ENCODE results near the gene ANKRD65. TPM values are rescaled to one million over a fixed set of nuclear protein-coding genes. Genes with fewer than 3 reads are reported as not detected.
A peak's percentile ranks its signal among the peaks of the same experiment; 100 is the strongest.
"Not testable (repeated sequence)": the region's sequence is repeated elsewhere in the genome, so short reads cannot be mapped to it uniquely, and the experiment has no call there.

The ANKRD65 gene
- total RNA-seq, 2 donors from 2014 or later = not detected

- Mint-ChIP-seq H3K9me3 (no peaks in the 10 kb centered on the region), H3K27ac (no peak overlapping the region), H3K27me3 (no peaks in the 10 kb centered on the region), H3K4me1 (no peaks in the 10 kb centered on the region), H3K36me3 (ENCODE audit: low read depth) (peaks cover 78% of the 10 kb centered on the region), H3K4me3 (no peak overlapping the region)
- ATAC-seq (replicated peaks) = no peak
These were observed 33.0 kb downstream of the ANKRD65 start for GRCh38 chr1:1388078-1388472.

- Mint-ChIP-seq H3K4me3 (no peak overlapping the region), H3K27me3 (no peaks in the 10 kb centered on the region), H3K9me3 (no peaks in the 10 kb centered on the region), H3K36me3 (ENCODE audit: low read depth) (peaks cover 71% of the 10 kb centered on the region), H3K4me1 (no peaks in the 10 kb centered on the region), H3K27ac (no peak overlapping the region)
- ATAC-seq (replicated peaks) = no peak
These were observed 33.7 kb downstream of the ANKRD65 start for GRCh38 chr1:1387098-1388077.

DNA sequence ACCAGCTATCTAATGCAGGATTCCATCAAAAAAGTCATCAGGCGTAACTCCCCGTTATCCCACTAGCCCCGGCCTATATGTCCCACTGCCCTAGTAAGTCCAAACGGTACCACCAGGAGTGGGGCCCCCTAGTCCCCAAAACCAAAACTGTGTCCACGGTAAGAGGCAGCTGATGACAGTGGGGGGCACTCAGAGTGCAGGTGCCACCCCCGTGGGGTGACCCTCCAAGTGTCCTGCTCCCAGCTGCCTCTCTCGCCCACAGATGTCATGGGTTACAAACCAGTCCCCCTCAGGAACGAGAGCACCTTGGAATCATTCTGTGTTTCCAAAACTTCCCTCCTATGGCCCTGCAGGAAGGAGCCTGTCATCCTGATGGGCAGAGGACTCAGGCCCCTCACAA, 35.1 kb downstream of the ANKRD65 start:
- H3K27me3 Mint-ChIP-seq = no peaks in the 10 kb centered on the region
- peaks cover 56% of the 10 kb centered on the region for H3K36me3 Mint-ChIP-seq (ENCODE audit: low read depth)

DNA sequence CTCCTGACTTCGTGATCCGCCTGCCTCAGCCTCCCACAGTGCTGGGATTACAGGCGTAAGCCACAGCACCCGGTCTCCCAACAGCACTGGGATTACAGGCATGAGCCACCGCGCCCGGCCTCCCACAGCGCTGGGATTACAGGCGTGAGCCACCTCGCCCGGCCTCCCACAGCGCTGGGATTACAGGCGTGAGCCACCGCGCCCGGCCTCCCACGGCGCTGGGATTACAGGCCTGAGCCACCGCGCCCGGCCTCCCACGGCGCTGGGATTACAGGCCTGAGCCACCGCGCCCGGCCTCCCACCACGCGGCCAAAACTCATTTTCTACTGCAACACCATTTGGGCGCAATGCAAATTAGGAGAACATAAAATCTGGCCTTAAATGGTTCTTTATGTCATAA, 35.7 kb downstream of the ANKRD65 start:
- ATAC-seq (replicated peaks); H3K27me3 Mint-ChIP-seq; H3K4me3 Mint-ChIP-seq; H3K9me3 Mint-ChIP-seq; H3K4me1 Mint-ChIP-seq; H3K27ac Mint-ChIP-seq: not testable (repeated sequence)
- peaks cover 50% of the 10 kb centered on the region for H3K36me3 Mint-ChIP-seq (ENCODE audit: low read depth)

More for the DNA sequence above, 35.1 kb downstream of the ANKRD65 start:
- no peaks in the 10 kb centered on the region for H3K4me1 Mint-ChIP-seq
- H3K9me3 Mint-ChIP-seq = no peaks in the 10 kb centered on the region
- no peak for ATAC-seq (replicated peaks)
- H3K4me3 Mint-ChIP-seq = no peak overlapping the region
- H3K27ac Mint-ChIP-seq = no peak overlapping the region

DNA sequence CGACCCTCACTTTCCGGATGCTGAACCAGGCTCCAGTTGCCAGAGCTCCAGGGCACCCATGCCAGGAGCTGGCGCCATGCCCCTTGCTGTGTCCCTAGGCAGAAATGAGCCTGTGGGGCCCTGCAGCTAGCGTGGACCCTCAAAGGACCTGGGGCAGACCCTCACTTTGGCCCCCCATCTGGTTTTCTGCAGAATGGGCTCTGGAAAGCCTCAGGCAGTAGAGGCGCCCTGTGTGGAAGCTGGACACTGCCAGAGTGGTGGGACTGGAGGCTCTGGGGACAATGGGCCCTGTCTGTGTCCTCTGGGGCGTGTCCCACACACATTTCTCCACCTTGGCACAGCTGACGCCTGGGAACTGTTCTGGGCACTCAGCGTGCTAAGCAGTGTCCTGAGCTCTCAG, 39.8 kb downstream of the ANKRD65 start:
- no peaks in the 10 kb centered on the region for H3K9me3 Mint-ChIP-seq
- H3K4me3 Mint-ChIP-seq = no peak overlapping the region
- peaks cover 10% of the 10 kb centered on the region for H3K36me3 Mint-ChIP-seq (ENCODE audit: low read depth)
- no peaks in the 10 kb centered on the region for H3K4me1 Mint-ChIP-seq
- H3K27me3 Mint-ChIP-seq = no peaks in the 10 kb centered on the region
- ATAC-seq (replicated peaks) = no peak
- no peak overlapping the region for H3K27ac Mint-ChIP-seq

DNA sequence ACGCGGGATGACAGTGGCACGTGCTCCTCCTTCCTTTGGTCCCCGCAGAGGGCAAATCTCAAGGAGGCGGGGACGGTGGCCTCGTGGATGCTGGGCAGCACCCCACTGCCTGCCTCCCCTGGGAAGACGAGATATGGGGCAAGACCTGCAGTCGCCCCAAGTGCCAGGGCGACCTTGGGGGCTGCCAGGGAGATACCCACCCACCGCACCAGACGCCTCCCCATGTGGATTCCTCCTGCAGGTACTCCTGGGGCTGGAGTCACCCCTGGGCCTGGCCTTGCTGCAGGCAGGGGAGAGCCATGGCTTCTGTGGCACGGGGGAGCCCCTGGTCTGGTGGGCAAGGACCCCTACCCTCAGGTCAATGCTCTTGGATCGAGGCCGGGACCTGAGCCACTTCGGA, 40.2 kb downstream of the ANKRD65 start:
- Mint-ChIP-seq H3K27ac (no peak overlapping the region), H3K9me3 (no peaks in the 10 kb centered on the region), H3K36me3 (ENCODE audit: low read depth) (peaks cover 6% of the 10 kb centered on the region), H3K4me3 (no peak overlapping the region), H3K4me1 (no peaks in the 10 kb centered on the region), H3K27me3 (no peaks in the 10 kb centered on the region)
- no peak for ATAC-seq (replicated peaks)

GRCh38 chr1:1377540-1378205, 43.4 kb downstream of the ANKRD65 start:
- Mint-ChIP-seq H3K27me3 (no peaks in the 10 kb centered on the region), H3K9me3 (no peaks in the 10 kb centered on the region), H3K27ac (no peak overlapping the region), H3K4me3 (no peak overlapping the region), H3K36me3 (ENCODE audit: low read depth) (peaks cover 25% of the 10 kb centered on the region), H3K4me1 (no peaks in the 10 kb centered on the region)
- ATAC-seq (replicated peaks) = no peak

DNA sequence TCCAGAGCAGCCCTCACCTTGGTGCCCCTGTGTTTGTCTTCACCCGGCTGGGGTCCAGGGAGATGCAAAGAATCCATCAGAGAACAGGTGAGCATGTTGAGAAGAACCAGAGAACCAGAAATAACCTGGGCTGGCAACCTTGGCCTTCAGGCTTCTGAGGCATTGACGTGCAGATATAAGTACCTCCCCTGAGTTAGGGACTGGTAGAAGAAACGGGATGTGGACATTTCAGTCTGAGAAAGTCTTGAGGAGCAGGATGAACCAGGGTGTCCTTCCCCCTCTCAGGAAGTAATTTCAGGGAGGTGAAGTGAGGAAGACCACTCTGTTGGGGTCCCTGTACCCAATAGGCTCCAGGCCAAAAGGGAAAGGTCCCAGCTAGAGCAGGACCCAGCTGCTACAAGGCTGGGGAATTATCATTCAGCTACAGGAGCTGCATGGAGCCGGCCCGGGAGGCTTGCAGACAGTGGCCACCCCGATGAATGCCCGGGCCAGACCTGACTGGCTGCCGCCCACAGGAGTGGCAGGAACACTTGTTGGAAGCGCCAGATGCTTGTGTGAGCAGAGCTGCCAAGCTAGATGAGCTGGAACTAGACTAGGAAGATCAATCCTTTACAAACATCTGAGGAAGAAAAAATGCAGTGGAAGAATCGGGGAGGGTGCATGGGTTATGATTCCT, 44.4 kb downstream of the ANKRD65 start:
- Mint-ChIP-seq H3K9me3 (no peaks in the 10 kb centered on the region), H3K4me3 (peak overlapping the region; percentile 92), H3K27me3 (no peaks in the 10 kb centered on the region), H3K27ac (peak overlapping the region; percentile 36), H3K36me3 (ENCODE audit: low read depth) (peaks cover 26% of the 10 kb centered on the region), H3K4me1 (no peaks in the 10 kb centered on the region)
- ATAC-seq (replicated peaks) = no peak

DNA sequence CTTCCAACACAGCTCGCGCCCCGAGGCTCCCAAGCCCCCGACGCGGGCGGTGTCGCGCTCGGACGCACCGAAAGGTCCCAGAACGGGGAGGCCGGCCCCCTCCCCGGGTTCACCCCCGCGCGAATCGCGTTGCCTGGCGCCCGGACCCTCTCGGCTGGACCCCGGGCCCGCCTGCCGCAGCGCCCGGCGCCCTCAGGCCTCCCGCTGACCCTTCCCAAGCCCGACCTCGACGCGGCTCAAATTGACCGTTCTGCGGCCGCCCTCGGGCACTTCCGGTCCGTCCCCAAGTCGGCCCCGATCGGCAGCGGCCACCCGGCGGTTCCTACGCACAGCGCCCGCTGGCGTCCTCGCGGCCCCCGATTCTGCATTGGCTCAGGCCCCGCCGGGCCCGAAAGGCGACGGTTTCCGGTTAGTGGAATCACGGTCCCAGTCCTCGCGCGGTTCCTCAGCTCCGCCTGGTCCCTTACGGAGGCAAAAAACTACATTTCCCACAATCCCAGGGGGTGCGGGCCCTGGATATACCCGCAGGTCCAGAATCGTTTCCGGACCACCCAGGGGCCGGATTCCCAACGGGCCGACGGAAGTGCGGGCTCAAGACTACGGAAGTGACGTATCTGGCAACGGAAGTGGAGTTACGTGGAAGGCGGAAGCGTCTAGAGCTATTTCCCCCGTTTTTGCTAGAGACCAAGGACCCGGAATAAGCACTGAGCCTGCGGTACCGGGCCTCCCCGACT, 46.0 kb downstream of the ANKRD65 start, which contains the start of gene AURKAIP1:
TSS of gene AURKAIP1 (minus strand) at position 279 of the 734 bp plus-strand sequence. CDS start 451 bp downstream, outside the sequence.
- Mint-ChIP-seq H3K4me1 (no peaks in the 10 kb centered on the region), H3K4me3 (peak within 1 kb of the TSS; percentile 92), H3K27me3 (no peaks in the 10 kb centered on the region), H3K9me3 (no peaks in the 10 kb centered on the region), H3K36me3 (ENCODE audit: low read depth) (peaks cover 26% of the 10 kb centered on the region), H3K27ac (peak within 1 kb of the TSS; percentile 97)
- ATAC-seq (replicated peaks) = peak; percentile 87

GRCh38 chr1:1374589-1374928, 46.5 kb downstream of the ANKRD65 start:
- no peaks in the 10 kb centered on the region for H3K4me1 Mint-ChIP-seq
- no peaks in the 10 kb centered on the region for H3K9me3 Mint-ChIP-seq
- peaks cover 26% of the 10 kb centered on the region for H3K36me3 Mint-ChIP-seq (ENCODE audit: low read depth)
- ATAC-seq (replicated peaks) = no peak
- peak overlapping the region; percentile 92 for H3K4me3 Mint-ChIP-seq
- no peaks in the 10 kb centered on the region for H3K27me3 Mint-ChIP-seq
- peak overlapping the region; percentile 97 for H3K27ac Mint-ChIP-seq

DNA sequence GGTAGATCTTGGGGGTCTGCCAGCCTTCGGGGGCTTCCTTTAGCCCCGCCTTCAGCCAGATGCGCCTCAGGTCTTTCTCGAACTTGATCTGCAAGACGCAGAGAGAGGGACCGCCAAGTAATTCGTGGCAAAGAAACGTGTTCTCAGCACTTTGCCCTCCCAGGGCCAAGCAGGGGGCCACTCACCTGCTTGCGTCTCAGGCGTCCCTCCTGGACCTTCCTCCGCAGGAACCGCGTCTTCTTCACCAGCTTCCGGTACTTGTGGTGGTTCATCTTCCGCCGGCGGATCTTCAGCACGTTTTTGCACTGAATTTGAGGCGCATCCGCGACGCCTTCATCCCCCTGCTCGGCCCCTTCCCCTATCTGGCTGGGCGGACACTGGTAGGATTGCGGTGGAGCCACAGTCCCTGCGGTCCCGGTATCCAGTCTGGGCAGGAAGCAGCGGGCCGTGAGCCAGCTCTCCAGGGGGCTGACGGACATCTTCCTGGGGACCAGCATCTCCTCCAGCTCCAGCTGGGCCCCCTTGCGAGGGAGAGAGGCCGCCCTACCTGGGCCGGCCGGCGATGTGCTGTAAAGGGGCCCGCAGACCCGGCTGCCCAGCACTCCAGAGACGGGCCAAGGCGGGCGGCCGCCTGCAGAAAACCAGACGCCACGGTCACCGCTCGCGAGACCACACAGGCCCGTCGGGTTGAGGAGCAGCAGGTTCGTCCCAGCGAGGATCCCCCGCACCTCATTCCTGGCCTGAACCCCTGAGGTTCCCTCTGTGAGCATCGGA, 47.1 kb downstream of the ANKRD65 start:
- H3K27me3 Mint-ChIP-seq = no peaks in the 10 kb centered on the region

GRCh38 chr1:1373051-1373814, 47.8 kb downstream of the ANKRD65 start:
- H3K36me3 Mint-ChIP-seq (ENCODE audit: low read depth) = peaks cover 26% of the 10 kb centered on the region
- H3K27me3 Mint-ChIP-seq = no peaks in the 10 kb centered on the region
- peak overlapping the region; percentile 92 for H3K4me3 Mint-ChIP-seq
- no peaks in the 10 kb centered on the region for H3K4me1 Mint-ChIP-seq
- peak overlapping the region; percentile 43 for H3K27ac Mint-ChIP-seq
- no peak for ATAC-seq (replicated peaks)
- H3K9me3 Mint-ChIP-seq = no peaks in the 10 kb centered on the region

More for the DNA sequence above, 47.1 kb downstream of the ANKRD65 start:
- H3K4me1 Mint-ChIP-seq = no peaks in the 10 kb centered on the region
- H3K9me3 Mint-ChIP-seq = no peaks in the 10 kb centered on the region
- peaks cover 26% of the 10 kb centered on the region for H3K36me3 Mint-ChIP-seq (ENCODE audit: low read depth)
- peak overlapping the region; percentile 92 for H3K4me3 Mint-ChIP-seq
- no peak for ATAC-seq (replicated peaks)
- peak overlapping the region; percentile 46 for H3K27ac Mint-ChIP-seq
